ENCODE results near the gene KMT2E. TPM values are rescaled to one million over a fixed set of nuclear protein-coding genes. Genes with fewer than 3 reads are reported as not detected.

Gene KMT2E
- total RNA-seq, 1 experiment from 2014 or later: 38.2 TPM

- no peak overlapping the region for H4K91ac ChIP-seq (ENCODE audit: insufficient read length, low read depth, low read length)
- H2BK20ac ChIP-seq (ENCODE audit: low read depth, low read length, poor library complexity, severe bottlenecking): no peak overlapping the region
- Mint-ChIP-seq H3K36me3 (ENCODE audit: insufficient read depth in 1 of 3, low read depth in 3 of 3) (peaks cover 12 to 82% (median 53%) of the 10 kb centered on the region in 3 experiments; a peak in 6 of 7 replicates), H3K27ac (no peak overlapping the region), H3K27me3 (ENCODE audit: low read depth) (no peaks in the 10 kb centered on the region), H3K4me1 (no peaks in the 10 kb centered on the region), H3K4me3 (no peak overlapping the region), H3K9me3 (no peaks in the 10 kb centered on the region)
- no peaks in the 10 kb centered on the region for H3K9me3 ChIP-seq (ENCODE audit: control insufficient read depth, low read depth, low read length)
- no peak overlapping the region for H3K18ac ChIP-seq (ENCODE audit: insufficient read length, low read depth, low read length)
- H3K9ac ChIP-seq (ENCODE audit: extremely low read depth, insufficient read length, low read length): no peak overlapping the region
- H3K27ac ChIP-seq (ENCODE audit: insufficient read length, low read depth, low read length): no peak overlapping the region
- H3T11ph ChIP-seq (ENCODE audit: low read length): no peak overlapping the region
- no peak overlapping the region for H2BK12ac ChIP-seq (ENCODE audit: insufficient read length, low read depth, low read length)
- H2AFZ ChIP-seq (ENCODE audit: low read length): no peak overlapping the region
- H4K20me1 ChIP-seq (ENCODE audit: control insufficient read depth, insufficient read depth, insufficient read length): no peaks in the 10 kb centered on the region
- no peaks in the 10 kb centered on the region for H3K4me1 ChIP-seq (ENCODE audit: insufficient read depth, low read length)
- TF ChIP-seq CTCF (conservative IDR thresholded peaks at IDR 0.05): no peak
- no peak overlapping the region for H3K4ac ChIP-seq (ENCODE audit: low read depth, low read length)
- H3K27me3 ChIP-seq (ENCODE audit: insufficient read depth, low read length): no peaks in the 10 kb centered on the region
- no peak overlapping the region for H3K23ac ChIP-seq (ENCODE audit: insufficient read length, low read depth, low read length)
- H3K79me2 ChIP-seq (ENCODE audit: insufficient read depth, low read length): no peaks in the 10 kb centered on the region
- H2BK120ac ChIP-seq (ENCODE audit: low read depth, low read length, poor library complexity, severe bottlenecking): no peak overlapping the region
- H2BK5ac ChIP-seq (ENCODE audit: insufficient read length, low read length): no peak overlapping the region
- H4K8ac ChIP-seq (replicated peaks; ENCODE audit: insufficient read length, low read depth, low read length): no peak overlapping the region
- no CpG with 5 or more reads among the region's 1 CpG for WGBS (ENCODE audit: extremely low coverage, insufficient read length, low lambda C conversion rate)
- no peak overlapping the region for H3K56ac ChIP-seq (ENCODE audit: insufficient read length, low read depth, low read length)
- H3K4me2 ChIP-seq (ENCODE audit: insufficient read depth, insufficient read length, low read length): no peak overlapping the region
- H3K14ac ChIP-seq (ENCODE audit: insufficient read depth, low read length): no peak overlapping the region
- H2BK15ac ChIP-seq (ENCODE audit: low read depth, low read length): no peak overlapping the region
- H2AK5ac ChIP-seq (ENCODE audit: insufficient read length, low read length): no peak overlapping the region
- no peaks in the 10 kb centered on the region for H3K79me1 ChIP-seq (ENCODE audit: insufficient read depth, low read depth, low read length, poor library complexity, severe bottlenecking)
- no peak for DNase-seq
- H3K23me2 ChIP-seq (ENCODE audit: insufficient read length, low read depth, low read length, poor library complexity, severe bottlenecking): no peaks in the 10 kb centered on the region
- no peak overlapping the region for H4K5ac ChIP-seq (ENCODE audit: insufficient read length, low read depth, low read length)
Observed at GRCh38 chr7:105046414-105046813, 32.4 kb downstream of the KMT2E start.
